ENCODE measurements around the gene RAB42.
"Not testable (repeated sequence)": the region's sequence is repeated elsewhere in the genome, so short reads cannot be mapped to it uniquely, and the experiment has no call there.

Gene RAB42

DNA sequence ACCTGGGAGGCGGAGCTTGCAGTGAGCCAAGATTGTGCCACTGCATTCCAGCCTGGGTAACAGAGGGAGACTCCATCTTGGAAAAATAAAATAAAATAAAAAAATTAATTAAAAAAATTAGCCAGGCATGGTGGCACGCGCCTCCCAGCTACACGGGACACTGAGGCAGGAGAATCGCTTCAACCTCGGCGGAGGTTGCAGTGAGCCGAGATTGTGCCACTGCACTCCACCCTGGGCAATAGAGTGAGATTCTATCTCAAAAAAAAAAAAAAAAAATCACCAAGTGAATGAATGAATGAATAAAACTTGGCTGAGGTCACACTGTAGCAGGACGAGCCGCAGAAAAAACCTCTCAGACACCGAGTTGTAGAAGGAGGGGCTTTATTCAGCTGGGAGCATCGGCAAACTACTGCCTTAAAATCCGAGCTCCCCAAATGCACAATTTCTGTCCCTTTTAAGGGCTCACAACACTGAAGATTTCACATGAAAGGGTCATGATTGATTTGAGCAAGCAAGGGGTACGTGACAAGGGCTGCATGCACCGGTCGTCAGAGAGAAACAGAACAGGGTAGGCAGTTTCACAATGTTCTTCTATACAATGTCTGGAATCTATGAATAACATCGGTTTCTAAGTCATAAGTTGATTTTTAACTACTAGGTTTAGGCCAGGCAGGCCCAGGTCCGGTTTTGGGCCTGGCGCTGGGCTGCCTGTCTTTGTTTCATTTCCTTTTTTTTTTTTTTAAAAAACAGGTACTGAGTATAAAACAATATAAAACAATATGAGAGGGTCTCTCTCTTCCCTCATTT lies 5.3 kb upstream of the RAB42 start:
- not testable (repeated sequence) for DNase-seq

DNA sequence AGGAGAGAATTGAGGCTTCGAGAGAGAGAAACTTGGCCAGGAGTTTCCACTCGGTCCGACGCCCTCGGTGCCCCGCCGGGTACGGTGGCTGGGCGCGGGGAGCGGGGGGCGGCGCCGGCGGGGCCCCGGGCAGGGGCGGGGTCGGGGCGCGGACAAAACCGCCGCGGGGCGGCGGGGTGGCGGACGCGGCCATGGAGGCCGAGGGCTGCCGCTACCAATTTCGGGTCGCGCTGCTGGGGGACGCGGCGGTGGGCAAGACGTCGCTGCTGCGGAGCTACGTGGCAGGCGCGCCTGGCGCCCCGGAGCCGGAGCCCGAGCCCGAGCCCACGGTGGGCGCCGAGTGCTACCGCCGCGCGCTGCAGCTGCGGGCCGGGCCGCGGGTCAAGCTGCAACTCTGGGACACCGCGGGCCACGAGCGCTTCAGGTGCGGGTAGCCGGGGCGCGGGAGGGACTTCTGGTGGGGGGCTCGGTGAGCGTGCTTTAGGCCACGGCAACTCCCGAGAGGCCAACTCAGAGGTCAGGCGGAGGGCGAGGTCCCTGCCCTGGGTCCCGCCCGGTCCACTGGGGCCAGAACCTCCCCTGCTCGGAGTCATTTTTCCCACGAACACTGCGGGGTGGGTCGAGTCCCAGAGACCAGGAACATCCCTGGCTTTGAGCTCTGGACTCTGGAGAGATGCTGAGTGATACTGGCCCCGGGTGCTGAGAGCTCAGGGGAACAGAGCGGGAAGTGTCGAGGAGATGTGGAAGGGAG lies 431 bp downstream of the RAB42 start:
- DNase-seq: peak; percentile 34

DNA sequence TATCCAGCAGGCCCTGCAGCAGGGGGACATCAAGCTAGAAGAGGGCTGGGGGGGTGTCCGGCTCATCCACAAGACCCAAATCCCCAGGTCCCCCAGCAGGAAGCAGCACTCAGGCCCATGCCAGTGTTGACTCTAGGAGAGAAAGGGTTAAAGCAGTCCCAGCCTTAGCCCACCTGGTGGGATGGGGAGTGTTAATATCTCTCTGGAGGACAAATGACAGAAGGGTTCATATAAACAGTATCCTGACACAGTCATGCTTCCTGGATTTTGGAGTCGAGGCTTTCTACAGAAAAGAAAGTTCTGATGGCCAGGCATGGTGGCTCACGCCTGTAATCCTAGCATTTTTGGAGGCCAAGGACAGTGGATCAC lies 1.9 kb downstream of the RAB42 start:
- not testable (repeated sequence) for DNase-seq

DNA sequence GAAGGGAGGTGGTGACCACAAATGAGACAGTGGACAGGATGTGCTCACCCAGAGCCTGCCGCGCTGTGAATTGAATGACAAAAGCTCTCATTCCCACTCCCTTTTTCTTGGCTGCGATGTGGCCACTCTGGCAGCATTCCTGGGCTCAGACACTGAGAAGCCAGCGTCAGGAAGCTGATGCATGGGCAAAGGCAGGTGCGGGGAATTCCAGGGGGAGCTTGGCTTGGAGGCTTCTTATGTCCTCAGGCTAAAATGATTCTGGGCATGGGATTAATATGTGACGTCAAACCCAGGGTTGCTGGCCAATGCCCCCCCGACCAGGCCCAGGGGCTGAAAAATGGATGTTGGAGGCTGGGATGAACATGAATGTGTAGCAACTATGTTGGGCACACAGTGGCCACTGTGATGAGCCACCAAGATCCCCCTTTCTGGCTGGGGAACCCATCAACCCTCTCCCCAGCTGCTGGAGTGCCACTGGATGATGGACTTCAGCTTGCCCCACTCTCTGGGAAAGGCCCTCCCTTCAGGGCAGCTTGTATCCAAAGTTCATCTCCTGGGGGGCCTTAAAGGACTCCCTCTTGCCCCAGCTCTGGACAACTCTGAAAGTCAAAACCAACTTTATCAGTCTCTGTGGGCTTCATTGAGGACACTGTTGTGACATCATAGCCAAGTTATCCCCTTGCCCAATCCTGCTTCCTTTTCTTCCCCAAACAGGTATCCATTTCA lies 2.8 kb downstream of the RAB42 start:
- not testable (repeated sequence) for DNase-seq

DNA sequence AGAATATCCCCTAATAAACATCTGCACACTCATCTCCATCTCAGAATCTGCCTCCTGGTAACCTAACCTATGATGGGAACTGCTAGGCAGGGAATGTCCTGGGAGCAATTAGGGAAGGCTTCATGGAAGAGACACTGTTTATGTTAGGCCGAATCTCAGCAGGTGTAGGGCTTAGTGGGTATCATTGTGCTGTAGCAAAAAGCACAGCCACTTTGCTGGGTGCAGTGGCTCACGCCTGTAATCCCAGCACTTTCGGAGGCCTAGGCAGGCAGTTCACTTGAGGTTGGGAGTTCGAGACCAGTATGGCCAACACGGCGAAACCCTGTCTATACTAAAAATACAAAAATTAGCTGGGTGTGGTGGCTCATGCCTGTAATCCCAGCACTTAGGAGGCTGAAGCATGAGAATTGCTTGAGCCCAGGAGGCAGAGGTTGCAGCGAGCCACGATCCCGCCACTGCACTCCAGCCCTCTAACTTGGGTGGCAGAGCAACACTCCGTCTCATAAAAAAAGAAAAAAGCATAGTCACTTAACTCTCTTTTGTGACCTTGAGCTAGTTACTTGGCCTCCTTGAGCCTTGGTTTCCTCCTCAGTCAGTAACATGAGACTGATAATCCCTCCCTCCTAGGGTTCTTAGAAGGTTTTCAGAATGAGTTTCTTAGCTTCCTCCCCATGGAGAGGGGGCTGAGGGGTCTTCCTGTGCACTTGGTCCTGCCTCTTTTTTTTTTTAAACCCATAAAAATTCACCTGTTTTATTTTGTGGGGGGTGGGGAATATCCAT lies 3.5 kb downstream of the RAB42 start:
- no peak for DNase-seq

DNA sequence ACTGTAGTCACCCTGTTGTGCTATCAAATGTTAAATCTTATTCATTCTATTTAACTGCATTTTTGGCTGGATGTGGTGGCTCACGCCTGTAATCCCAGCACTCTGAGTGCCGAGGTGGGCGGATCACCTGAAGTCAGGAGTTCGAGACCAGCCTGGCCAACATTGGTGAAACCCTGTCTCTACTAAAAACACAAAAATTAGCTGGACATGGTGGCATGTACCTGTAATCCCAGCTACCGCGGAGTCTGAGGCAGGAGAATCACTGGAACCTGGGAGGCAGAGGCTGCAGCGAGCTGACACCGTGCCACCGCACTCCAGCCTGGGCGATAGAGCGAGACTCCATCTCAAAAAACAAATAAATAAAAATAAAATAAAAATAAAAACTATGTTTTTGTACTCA lies 4.2 kb downstream of the RAB42 start:
- DNase-seq: not testable (repeated sequence)

DNA sequence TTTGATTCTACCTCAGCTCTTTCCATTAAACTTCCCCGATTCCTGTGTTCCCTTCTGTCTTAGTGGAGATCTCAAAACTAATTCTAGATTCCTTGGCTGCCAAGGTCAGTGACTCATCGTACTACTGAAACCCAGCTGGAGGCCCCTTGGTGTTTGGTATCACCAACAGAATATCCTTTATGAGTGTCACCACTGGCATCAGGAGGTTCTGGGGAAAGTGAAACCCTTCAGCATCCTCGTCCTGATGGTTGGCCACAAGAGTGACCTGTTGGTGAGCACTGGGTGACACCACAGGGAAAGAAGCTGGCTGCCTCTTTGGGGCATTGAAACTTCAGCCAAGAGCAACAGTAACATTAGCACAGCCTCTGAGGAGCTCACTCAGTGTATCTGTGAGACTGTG lies 9.6 kb downstream of the RAB42 start:
- DNase-seq: no peak

DNA sequence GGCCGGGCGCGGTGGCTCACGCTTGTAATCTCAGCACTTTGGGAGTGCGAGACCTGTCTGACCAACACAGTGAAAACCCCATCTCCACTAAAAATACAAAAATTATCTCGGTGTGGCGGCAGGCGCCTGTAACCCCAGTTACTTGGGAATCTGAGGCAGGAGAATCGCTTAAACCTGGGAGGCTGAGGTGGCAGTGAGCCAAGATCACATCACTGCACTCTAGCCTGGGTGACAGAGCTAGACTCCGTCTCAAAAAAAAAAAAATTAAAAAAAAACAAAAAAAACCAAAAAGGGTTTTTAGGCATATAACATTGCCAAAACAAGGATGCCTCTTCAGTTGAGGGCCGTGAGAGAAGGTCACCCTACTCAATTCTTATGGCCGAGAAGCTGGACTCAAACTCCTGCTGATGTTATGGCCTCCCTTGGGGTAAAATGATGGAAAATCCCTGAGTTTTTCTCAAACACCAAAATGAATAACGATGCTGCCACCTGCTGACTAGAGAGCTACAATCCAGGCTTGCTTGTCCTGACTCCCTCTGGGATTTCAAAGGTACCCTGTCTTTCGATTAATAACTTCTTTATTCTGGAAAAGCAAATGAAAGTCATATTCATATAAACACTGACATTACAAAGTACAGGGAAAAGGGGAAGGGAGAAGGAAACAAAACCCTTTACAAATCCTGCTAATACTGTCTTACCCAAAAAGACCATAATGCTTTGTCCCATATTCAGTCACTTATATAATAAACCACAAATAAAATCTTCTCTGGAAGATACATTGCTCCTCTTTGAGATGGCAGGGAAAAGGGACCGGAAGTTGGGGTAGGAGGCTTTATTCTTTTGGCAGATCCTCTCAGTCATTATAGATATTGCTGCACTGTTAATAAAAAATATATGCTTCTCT lies 10.7 kb downstream of the RAB42 start:
- DNase-seq: peak; percentile 55

DNA sequence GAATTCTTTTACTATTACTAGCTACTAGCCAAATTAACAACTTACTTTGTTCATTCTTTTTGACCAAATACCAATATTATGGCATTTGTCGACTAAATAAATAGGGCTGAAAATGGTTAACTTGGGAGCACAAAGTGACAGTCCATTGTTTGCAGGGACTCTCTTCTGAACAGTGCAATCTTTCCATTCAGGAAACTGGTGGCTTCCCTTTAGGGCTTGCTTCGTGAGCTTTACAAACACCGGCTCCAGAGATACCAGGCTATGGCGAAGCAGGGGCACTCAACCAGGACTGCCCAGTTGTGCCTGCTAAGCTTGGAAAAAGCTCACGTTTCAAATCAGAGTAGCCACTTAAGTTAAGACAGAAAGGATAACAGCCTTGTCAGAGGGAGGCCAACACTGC lies 12.3 kb downstream of the RAB42 start:
- DNase-seq: no peak

DNA sequence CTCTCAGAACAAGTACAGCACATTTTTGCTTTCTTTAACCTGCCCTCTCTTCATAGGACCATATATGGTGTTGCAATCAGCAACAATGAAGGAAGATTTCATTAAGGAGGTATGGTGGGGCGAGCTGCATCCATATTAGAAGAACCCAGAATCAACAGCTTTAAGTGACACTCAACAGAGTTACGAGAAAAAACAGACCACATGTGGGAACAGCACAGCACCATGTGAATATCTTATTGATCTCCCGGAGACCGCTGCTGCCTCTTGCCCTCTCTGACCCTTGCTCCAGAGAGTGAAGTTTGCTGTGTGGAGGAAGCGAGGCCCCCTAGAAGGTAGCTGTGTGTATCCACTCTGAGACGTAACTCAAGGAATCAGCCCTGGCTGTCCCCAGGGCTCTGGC lies 12.9 kb downstream of the RAB42 start:
- no peak for DNase-seq

DNA sequence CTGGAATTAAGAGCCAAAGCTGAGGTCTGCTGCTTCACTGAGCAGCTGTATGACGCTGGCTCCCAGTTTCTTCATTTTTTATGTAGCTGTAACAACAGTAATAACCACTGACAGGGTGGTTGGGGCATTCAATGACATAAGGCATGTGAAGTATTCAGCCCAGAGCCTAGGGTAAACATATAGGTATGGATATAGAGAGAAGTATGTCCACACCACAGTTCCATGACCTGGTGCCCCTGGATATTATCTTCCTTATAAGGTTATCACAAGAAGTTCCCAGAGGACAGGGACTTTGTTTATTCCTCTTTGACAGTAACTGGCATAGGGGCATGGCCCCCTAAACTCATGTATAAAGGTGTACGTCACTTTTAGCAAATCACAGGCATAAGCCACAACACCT lies 14.7 kb downstream of the RAB42 start:
- no peak for DNase-seq

DNA sequence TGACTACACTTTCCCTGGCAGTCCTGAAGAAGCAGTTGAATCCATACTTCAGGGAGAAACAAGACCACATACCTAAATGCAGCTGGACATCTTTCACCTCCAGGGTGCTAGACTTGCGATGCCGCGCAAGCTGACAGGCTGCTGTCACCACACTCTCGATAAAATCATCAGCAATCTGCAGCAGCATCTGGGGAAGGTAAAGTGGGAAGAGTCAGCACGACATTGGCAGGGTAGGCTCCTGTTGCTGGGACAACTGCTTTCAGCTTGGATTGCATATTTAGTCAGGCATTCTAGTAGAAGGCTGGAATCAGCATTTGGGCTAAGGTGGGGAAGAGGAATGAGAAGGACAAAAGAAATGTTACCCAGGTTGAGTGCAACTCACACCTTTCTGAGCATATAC lies 21.1 kb downstream of the RAB42 start:
- no peak for DNase-seq

DNA sequence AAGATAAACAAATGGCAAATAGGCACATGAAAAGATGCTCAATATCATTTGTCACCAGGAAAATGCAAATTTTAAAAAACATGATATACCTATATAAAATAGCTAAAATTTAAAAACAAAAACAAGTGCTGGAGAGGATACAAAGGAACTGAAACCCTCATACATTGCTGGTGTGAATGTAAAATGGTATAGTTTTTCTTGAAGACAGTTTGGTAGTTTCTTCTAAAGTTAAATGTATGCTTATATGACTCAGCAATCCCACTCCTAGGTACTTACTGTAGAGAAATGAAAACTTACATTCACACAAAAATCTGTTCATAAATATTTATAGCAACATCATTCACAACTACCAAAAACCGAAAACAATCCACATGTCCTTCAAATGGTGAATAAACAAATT lies 39.6 kb downstream of the RAB42 start:
- no peak for DNase-seq

DNA sequence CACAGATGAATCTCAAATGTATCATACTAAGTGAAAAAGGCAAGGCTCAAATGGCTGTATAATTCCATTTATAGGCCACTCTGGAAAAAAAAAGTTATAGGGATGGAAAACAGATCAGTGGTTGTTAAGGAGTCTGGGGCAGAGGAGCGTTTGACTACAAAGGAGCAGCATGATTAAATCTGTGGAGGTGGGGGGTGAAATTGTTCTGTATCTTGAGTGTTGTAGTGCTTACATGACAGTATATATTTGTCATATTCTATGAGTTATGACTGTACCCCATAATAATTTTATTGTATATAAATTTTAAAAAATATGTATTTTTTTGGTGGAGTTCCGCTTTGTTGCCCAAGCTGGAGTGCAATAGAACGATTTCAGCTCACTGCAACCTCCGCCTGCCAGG lies 40.5 kb downstream of the RAB42 start:
- DNase-seq: no peak

DNA sequence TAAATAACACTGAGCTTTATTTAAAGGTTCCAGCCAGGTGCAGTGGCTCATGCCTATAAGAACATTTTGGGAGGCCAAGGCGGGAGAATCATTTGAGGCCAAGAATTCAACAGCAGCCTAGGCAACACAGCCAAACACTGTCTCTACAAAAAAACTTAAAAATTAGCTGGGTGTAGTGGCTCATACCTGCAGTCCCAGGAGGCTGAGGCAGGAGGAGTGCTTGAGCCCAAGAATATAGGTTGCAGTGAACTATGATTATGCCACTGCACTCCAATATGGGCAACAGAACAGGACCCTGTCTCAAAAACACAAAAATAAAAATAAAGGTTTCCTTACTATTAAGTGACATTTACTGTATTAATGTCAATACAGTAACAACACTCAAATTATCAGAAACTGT lies 48.7 kb downstream of the RAB42 start:
- no peak for DNase-seq

DNA sequence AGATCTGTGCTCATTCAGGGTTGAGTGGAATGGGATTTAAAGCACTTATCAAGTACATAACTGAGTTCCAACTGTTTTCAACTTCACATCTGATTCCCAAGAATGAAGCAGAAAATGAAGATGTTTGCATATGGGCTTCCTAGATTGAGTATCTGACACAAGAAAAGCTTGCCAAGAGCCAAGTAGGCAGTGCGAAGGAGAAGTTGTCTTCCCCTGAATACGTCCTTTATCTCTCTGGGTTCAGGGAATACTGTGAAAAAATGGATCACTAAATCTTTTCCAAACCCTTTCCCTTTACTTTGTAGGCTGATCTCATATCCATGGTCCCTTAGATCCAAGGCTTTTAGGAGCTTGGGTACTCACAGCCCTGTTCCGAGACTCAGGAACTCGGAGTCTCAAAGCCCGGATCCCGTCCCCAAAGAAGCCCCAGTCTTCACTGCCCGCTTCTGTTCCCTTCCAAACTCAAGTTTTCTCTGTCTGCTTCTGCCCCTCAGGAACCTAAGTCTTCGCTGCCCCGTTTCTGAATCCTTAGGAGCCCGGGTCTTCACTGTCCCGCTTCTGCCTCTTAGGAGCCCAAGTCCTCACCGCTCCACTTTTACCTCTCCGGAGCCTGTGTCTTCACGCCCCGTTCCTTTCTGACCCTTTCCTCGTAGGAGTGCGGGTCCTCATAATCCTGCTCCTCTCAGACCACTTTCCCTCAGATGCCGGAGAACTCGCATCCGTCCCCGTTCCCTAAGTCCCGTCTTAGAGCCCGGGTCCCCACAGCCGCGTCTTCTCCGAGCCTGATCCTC lies 50.2 kb downstream of the RAB42 start:
- no peak for DNase-seq

DNA sequence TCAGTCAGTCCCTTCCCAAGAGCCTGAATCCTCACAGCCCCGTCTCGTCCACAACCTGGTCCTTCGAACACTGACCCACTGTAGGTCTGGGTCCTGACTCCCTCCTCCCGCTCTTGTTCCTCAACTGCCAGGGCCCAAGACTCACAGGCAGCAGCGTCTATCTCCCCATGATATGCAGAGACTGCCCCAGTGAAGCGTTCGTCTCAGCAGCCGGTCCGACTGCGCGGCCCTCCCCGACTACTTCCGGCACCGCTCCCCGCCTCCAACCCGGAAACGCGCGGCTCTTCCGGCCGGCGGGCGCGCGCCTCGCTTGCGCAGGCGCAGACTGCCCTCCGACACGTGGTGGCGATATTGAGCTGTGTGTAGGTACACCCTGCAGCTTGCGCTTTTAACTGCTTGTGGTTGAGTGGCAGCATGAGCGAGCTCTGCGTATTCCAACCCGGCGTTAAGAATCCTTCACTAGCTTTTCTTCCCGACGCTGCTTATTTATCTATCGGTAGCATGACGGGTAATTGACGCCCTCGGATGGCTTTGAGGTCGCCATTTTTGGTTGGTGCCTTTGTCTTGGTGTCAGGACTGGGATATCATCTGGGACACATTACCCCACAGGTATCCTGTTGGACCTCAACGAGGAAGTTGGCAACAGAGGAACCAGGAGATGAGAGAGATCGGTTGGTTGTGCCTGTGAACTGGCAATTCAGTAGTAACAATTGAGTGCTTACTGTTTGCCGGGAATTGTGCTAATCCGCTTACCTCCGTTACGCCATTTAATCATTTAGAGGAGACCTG lies 51.0 kb downstream of the RAB42 start, which contains the start of gene TAF12:
TAF12 (minus strand) TSS at position 221 of the 789 bp plus-strand sequence. CDS start 20,986 bp downstream, outside the sequence.
- peak; percentile 99 for DNase-seq

DNA sequence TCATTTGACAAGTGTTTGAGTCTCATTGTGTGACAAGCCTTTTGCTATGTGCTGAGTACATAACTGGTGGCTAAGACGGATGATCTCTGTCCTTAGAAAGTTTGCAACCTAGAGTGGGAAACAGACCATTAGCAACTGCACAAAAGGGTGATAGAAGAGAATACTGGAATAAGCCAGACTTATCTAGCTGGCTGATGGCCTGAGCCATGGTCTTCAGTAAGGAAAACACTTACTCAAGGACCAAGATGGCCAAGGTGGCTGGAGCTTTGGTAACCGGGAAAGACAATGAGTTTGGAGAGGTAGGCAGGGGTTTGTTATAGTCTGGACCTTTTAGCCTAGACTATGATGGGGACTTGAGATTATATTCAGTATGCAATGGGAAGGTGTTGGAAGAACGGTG lies 52.4 kb downstream of the RAB42 start:
- no peak for DNase-seq

All from retina (tissue), 1 donor.